A172 (cell line): Measurements from ENCODE around the gene DCTD. TPM values are rescaled to one million over a fixed set of nuclear protein-coding genes. Genes with fewer than 3 reads are reported as not detected.

Source experiments
- DNase-seq: peaks from one replicate; pipeline ENCODE4 v3.0.0-alpha.2; 2015; ENCODE audit warnings: low spot score
- total RNA-seq: library from RNA; depleted of rRNA; stranded (reverse); fragments of >200 nt; shearing (Covaris generic); gene quantifications from 2 replicates; pipeline ENCODE4 v1.2.3, GENCODE V29; 2014

Gene DCTD
- total RNA-seq, 1 experiment from 2014 or later: 113 TPM

DNA sequence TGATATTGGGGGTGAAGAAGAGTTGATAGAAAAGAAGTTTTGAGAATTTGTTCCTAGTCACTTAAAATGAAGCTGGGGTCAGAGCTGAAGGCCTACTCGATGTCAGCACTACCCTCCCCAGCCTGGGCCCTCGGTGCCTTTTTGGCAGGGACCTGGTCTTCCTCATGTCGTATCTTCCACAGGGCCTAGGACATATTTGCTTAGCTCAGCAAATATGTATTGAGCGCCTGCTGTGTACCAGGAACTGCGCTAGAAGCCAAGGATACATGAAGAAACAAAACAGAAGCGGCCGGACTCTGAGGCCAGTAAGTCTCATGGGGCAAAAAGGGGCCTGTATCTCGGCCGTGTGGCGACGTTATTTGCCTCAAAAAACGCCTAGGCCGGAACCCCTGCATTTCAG, 44.3 kb downstream of the DCTD start:
- DNase-seq: no peak

DNA sequence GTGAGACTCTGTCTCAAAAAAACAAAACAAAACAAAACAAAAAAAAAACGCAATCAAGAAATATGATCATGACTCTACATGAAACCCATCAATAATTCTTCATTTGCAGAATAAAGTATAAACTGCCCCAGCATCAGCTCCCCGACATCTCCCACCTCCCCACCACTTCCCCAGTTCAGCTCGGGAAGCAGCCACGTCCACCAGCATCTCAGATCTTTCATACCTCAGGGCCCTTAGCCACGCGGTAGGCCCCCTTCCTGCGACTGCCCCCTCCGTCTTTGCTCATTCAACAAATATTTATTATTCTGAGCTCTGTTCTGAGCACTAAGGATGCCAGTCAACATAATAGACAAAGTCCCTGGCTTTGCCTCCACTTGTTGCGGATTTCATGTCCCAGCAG, 45.6 kb downstream of the DCTD start:
- no peak for DNase-seq

DNA sequence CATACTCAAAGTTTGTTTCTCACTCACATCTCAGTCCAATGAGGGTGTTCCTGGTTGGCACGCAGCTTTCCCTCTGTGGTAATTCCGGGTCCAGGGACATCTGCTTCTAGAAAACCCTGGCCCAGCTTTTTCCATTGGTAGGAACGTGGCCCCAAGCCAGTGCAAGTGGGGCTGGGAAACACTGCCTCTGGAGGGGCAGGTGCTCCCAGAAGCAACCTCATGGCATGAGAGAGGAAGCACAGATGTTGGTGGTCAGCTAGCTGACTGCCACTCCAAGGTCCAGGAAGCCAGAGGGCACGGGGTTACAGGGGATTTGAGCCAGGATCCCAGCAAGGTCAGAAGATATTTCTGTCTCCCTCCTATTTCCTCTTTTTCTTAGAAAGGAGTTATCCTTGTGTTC, 47.5 kb downstream of the DCTD start:
- no peak for DNase-seq

DNA sequence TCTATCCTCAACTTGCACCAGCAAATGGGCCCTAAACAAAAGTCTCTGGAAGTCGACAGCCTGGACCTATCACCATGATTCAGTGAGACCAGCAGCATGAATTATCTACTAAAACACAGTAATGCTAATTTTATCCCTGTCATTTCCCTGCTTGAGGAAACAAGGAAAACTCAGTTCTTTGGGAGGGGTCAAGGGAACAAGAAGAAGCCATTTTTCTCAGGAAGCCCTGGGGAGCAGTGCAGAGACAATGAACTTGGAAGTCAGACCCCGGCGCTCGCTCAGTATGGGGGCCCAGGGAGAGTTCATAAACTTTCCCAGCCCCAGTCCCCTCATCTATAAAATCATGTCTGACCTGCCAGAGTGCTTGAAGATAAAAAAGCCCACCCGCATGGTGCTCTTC, 50.4 kb downstream of the DCTD start:
- DNase-seq: no peak

DNA sequence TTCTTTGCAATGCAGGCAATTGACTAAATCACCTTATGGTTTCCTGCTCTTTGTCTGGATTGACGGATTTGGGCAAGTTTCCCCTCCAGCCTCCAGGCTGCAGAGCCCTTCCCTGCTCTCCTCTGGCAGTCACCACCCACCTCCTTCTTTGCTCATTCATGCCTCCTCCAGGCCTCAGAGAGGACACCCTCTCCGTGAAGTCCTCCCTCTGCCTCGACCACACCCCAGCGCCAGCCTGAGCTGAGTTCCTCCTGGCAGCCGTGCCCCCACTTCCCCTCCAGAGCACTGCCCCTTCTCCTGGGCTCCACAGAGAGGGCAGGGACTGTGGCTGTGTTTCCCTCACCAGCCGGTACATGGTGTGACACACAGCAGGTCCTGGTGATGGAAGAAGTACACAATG, 53.7 kb downstream of the DCTD start:
- DNase-seq: no peak

DNA sequence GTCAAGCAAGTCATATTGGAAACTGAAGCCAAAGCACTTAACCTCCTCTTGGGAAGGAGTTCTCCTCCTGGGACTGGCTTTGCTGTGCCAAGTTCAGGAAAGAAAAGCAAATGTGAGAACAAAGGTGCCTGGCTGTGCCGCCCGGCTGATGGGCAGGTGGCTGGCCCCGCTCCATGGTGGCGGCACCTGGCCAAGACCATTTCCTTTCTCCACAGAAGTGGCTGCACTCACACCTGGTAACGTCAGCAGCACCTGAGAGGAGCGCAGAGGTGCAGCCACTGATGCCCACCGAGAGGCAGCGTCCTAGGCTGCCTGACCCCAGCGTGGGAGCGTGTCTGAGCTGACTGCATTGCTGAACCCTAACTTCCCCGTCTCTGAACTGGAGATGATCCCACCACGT, 54.3 kb downstream of the DCTD start:
- DNase-seq: no peak

DNA sequence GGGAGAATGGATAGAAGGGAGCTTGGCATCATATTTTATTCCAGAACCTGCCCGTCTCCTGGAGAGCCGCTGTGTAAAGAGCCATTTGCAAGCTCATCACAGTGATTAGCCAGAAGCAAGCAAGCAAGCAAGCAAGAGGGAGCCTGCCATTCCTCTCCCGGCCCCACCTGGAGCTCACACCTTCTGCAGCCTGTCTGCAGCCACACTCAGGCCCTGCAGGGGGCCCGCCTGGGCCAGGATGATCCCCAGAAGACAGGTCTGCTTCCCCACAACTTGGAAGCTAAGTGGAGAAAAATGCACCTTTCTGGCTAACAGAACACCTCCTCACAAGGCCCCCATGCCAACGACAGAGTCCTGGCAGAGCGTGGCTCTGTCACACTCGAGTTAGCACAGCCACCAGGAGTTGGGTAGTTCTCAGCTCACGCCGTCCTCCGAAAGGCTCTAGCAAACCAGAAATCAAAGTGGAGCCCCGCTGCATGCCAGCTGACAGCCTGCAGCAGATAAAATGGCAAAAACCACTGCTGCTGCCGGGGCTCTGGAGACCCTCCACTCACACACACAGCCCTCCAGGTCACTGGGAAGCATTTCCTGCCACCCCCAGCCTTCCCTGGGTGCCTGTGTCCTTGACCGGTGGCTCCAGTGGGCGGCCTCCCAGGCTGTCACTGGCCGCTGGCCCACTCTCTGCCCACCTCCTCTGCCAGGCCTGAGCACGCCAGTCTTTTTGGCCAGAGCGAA, 54.9 kb downstream of the DCTD start:
- DNase-seq: no peak

DNA sequence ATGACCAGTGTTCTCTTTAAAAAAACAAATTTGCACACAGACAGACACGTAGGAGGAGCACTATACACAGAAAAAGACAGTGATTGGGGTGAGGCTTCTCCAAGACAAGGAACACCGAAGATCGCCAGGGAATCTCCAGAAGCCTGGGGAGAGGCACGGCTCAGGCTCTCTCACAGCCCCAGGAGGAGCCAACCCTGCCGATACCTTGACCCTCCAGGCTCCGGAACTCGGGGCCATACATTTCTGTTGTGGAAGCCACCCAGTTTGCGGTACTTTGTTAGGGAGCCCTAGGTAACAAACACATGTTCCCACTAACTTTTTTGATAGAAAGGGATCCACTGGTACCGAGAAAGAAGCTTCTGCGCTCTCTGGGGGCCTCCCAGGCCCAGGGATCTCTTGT, 55.8 kb downstream of the DCTD start:
- DNase-seq: no peak

DNA sequence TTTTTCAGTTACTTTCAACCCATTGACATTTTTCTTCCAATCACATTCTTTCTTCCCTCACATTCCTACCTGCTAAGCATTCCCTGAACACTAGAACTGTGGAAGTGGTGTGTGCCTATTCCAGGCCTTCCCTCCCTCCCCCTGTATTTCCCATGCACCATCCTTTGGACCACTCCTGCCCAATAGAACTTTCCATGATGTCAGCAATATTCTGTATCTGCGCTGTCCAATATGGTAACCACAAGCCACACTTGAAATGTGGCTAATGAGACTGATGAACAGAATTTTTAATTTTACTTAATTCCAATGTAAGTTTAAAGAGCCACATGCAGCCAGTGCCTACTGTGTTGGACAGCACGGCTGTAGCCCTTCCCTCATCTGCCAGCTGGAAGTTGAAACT, 57.5 kb downstream of the DCTD start:
- DNase-seq: no peak

DNA sequence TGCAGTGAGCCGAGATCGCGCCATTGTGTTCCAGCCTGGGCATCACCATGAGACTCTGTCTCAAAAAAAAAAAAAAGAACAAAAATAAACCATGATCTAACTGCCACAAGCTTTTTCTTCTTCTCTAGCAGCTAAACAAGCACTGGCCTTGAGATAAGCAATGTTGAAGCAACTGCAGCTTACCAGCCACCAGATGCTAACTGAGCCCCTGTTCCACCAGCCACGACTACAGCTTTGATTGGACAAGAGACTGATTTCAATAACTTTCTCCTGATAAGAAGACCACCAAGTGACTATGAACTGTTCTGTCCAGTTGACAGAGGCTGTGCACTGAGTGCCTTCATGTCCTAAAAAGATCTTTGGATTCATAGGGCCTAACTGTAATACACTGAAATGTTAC, 58.5 kb downstream of the DCTD start:
- DNase-seq: no peak

DNA sequence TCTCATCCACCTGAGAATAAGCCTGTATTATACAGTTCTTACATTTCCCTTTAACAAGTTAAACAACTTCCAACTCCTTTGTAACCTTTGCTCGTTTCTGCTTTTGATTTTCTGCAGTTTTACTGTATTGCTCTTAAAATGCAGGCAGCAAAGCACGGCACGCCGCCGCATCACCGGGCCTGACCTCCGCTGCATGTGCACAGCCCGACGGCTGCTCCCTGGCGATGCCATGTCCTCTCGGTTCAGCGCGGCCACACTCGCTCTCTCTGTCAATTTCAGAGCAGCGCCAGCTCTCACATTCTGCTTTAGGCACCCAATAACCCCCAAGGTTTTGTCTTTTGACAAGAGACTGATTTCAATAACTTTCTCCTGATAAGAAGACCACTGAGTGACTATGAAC, 60.3 kb downstream of the DCTD start:
- DNase-seq: no peak

DNA sequence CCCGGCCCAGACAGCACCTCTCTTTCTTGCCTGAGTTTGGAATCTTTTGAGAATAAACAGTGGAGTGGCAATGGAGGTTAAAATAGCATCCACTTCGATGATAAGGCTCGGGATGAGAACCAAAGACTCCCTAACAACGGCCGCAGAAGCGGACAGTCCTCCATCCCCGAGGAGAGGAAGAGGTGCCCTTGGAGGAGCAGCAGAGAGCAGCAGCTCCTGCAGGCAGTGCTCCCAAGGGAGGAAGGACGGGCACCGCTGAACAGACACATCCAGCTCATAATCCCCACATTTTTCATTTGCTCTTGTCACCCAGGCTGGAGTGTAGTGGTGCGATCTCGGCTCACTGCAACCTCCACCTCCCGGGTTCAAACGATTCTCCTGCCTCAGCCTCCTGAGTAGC, 61.3 kb downstream of the DCTD start:
- no peak for DNase-seq

DNA sequence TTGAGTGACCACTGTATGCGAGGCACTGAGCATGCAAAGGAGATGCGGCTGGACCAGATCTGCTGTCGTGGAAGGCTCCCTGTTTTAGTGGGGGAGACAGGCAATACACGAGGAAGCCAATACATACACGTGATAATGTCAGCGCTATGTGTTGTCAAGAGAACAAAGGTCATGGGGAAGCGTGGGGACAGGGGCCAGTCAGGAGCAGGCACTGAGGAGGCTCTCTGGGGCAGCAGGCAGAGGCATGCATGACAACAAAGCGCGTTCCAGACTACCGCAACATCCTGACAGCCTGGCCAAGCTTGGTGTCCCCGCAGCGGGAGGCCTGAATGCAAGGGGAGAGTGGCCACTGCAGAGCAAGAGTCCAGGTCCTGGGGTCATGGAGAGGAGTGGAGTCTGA, 61.9 kb downstream of the DCTD start:
- no peak for DNase-seq

DNA sequence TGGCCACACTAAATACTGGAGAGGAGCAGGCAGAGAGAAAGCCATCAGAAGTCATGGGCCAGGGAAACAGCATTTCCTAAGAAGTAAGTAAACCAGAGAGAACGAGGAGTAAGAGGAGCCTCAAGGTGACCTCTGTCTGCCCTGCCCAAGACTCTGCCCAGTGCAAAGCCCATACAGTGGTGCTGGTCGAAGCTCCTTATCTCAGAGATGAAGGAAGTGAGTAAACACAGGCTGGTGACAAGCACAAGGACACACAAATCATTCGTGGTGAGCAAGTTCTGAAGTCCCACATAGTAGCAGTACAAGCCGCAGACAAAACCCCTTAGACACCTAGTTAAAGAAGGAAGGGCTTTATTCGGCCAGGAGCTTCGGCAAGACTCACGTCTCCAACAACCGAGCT, 62.7 kb downstream of the DCTD start:
- no peak for DNase-seq

DNA sequence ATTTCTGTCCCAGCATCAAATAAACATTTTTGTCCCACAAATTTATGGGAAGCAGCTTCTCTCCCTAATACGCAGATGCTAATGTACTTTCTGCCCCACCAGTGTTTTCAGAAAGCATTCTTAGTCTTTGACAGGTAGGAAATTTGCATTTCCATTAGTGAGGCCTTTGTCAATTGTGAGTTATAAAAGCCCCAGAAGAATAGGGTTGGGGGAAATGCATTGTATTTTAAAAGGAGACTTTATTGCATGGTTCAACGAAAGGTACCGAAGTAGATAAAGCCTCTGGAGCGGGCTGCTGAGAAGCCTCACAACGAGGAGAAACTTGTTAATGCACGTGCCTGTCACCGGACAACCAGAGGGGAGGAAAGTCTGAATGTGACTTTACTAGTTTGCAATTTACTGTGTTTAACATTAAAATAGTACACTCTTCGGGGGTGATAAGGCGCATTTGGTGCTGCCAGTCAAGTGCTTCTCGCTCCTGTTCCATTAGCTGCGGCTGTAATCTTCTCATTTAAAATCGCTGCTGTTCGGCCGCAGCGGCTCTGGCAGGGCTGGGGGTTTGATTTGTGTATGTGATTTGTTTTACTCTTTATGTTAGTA, 63.4 kb downstream of the DCTD start:
- no peak for DNase-seq

DNA sequence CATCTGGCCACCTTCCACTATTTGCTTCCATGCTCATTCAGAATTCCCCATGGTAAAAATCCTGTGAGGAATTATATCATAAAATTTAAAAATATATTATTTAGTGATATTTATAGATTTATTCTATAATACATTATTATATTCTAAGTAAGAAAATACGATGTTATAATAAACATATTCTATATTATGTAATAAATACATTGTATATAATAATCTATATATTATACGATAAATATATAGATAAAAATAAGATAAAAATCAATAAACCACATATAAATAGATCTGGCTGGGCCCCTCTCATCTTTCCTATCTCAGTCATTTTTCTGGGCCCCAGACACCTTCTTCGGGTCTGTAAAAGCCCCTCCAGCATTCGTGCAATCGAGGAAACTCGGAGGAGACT, 68.5 kb downstream of the DCTD start:
- DNase-seq: no peak

DNA sequence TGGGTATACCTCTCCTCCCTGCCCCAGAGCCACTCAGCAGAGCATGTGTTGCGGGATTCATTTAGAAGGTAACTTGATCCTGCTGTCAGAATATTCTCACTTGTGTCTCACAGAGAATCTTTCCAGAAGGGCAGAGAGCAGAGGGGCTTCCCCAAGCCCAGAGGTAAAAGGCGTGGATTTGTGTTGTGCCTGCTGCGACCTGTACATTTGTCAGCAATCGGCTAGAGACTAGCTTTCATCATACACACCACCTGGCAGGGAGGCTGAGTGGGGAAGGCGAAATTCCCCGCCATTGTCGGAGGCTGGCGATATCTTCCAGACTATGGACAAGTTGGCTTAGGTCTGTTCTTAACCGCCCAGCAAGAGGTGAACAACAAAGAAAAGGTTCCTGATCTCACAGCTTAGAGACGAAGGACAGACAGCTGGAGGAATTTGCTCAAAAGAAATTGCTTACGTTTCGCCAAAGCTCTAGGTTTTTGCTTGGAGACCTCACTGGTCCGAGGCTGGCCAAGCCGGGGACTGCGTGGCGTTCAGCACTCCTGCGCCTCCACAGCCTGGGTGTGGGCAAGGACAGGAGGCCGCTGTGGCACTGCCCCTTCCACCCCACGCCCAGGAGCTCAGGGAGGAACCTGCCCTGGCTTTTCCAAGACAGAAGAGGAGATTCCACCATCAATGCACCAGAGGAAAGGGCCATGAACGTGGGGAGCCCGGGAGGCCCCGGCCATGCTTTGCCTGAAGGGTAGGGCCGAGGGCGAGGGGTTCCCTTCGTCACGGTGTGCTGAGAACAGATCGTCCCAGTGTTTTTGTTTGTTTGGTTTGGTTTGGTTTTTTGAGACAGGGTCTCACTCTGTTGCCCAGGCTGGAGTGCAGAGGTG, 69.4 kb downstream of the DCTD start:
- DNase-seq: no peak

DNA sequence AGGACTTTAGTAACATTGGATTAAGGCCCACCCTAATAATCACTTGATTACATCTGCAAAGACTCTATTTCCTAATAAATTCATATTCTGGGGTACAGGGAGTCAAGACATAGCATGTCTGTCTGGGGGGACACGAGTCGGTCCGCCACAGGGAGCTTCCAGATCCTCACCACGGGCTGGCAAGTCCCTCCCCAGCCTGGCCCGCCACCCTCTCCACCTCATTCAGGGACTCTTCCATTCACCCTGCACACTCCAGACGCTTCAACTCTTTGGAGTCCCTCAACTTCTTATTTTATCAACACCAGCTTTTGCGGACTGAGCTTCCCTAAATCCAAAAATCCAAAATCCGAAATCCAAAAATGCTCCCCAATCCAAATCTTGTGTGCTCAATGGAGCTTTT, 71.2 kb downstream of the DCTD start:
- DNase-seq: no peak

DNA sequence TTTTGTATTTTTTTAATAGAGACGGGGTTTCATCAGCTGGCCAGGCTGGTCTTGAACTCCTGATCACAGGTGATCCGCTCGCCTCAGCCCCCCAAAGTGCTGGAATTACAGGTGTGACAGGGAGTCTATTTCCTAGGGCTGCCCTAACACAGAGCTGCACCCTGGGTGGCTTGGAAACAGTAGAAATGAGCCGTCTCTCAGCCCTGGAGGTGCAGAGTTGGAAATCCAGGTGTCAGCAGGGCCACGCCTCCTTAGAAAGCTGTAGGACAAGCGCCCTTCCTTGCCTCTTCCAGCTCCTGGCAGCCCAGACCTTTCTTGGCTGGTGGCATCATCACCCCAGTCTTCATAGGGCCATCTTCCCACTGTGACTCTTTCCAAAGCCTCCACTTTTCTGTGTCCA, 71.6 kb downstream of the DCTD start:
- DNase-seq: no peak

DNA sequence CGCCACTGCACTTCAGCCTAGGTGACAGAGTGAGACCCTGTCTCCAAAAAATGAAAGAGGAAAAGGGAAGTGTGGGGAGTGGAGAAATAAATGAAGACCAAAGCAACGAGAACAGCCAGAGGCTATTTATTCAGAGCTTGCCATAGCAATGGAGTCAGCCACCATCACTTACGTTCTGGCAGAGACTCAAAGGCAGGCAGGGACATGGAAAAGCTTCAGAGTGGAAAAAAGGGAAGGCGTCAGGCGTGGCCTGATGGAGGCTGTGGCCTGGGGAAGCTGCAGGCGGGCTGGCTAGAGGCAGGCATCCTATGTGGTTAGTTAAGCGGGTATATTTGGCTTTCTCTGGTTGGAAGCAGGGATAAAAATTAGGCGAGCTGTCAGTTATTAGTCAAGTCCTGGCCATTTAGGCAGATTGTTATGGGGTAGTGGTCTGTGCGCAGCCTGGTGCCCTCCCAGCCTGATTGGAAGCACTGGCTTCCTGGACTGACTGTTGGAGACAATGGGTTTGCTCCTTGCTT, 73.3 kb downstream of the DCTD start:
- no peak for DNase-seq

DNA sequence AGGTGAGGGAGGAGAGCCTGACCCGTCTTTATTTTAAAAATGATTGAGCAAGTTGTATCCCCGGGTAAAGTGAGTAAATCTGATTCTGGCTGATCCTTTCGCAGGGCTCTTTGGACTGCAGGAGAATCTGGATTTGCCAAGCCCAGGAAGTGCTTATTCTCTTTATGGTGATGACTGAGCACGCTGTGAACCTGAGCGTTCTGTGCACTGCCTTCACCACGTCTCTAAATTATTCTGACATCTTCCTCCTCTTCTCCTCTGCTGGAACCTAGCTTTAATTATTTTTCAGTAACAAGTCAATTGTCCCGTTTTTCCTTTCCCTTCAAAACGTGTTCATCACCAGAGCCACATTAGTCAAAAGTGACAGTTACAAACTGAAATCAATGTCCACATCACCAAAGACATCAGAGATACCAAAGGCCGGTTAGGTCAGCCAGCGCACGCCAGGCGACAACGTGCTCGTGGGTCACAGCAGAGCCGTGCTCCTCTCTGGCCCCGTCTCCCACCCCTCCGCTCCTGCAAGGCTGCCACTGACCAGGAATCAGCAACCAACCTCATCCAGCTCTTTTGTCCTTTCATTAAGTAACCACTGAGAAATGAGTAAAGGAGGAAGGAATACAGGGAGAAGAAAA, 74.3 kb downstream of the DCTD start:
- no peak for DNase-seq

DNA sequence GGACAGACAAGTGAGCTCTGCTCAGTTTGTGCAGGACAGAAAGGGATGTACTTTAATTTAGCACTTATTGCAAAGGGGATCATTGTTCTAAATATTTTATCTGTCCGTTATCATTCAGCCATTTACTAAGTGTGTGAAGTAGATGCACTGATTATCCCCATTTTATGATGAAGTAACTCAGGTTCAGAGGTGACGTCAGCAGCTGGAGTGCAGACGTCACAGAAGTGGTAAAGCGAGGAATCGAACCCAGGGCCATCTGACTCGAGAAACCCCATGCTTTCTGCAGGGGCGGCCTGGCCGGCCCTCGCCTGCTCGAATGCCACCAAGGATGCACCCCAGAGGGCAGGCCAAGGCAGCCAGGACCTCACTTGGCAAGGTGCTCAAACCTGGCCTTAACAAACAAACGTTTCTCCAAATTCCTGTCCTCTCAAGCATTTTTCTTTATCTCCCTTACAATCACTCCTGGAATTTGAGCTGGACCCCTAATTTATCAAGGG, 75.0 kb downstream of the DCTD start:
- no peak for DNase-seq
